GM12872 (cell line): ENCODE results near the gene FCHO2.

ENCODE experiments used
- CTCF ChIP-seq: IDR thresholded peaks from 3 replicates; pipeline ENCODE4 v1.5.1; 2011; ENCODE audit warnings: low read depth, mild to moderate bottlenecking, low read length, moderate library complexity; ENCODE audit not compliant: insufficient read depth

The FCHO2 gene

GRCh38 chr5:73007051-73007450 lies 51.2 kb downstream of the FCHO2 start:
- no peak for TF ChIP-seq CTCF

GRCh38 chr5:73008831-73009230 lies 53.0 kb downstream of the FCHO2 start:
- TF ChIP-seq CTCF: no peak

GRCh38 chr5:73018892-73019291 lies 63.1 kb downstream of the FCHO2 start:
- TF ChIP-seq CTCF: no peak

- TF ChIP-seq CTCF: no peak
These were observed 63.9 kb downstream of the FCHO2 start for GRCh38 chr5:73019766-73020165.

GRCh38 chr5:73022471-73023169 lies 66.8 kb downstream of the FCHO2 start:
- TF ChIP-seq CTCF: no peak

- TF ChIP-seq CTCF: no peak
These were observed 71.5 kb downstream of the FCHO2 start for GRCh38 chr5:73027361-73027760.

- TF ChIP-seq CTCF: no peak
These were observed 72.0 kb downstream of the FCHO2 start for GRCh38 chr5:73027816-73028215.
